ENCODE measurements around the gene NUDT3. TPM values are rescaled to one million over a fixed set of nuclear protein-coding genes. Genes with fewer than 3 reads are reported as not detected.

Gene NUDT3
- total and polyA plus RNA-seq, 4 experiments from 2014 or later, result 7.0 to 25.9 (median 18.0) TPM

- intact Hi-C loops (cut with micrococcal nuclease), result loop anchor here (5.0 kb wide), 1 partner anchor 68 kb away; the partner anchor contains the start of gene SMIM29
- Mint-ChIP-seq H3K27ac (peak overlapping the region in 3 of 7 donors; percentile 24 to 51 (median 30)), H3K9me3 (no peaks in the 10 kb centered on the region), H3K27me3 (no peaks in the 10 kb centered on the region), H3K4me3 (peak overlapping the region in 1 of 8 donors; percentile 66), H3K4me1 (peaks cover 28 to 57% (median 44%) of the 10 kb centered on the region in 4 donors), H3K36me3 (peaks cover 0 to 12% of the 10 kb centered on the region in 2 donors)
- CTCF ChIA-PET (ENCODE audit: partially characterized antibody), result interaction anchor here (1.5 kb wide), 1 partner anchor 151 kb away, joined by 6 read pairs; no protein-coding TSS in a partner anchor
- Histone ChIP-seq H3K4me3 (ENCODE audit: low read length in 2 of 2) (no peak overlapping the region), H3K27me3 (ENCODE audit: insufficient read depth, low read length) (no peaks in the 10 kb centered on the region), H3K27ac (ENCODE audit: low read depth, low read length) (no peak overlapping the region), H3K9me3 (ENCODE audit: control insufficient read depth in 1 of 2, low read length in 2 of 2) (no peaks in the 10 kb centered on the region), H3K4me1 (ENCODE audit: insufficient read depth, low read length) (peaks cover 35% of the 10 kb centered on the region), H3K36me3 (ENCODE audit: insufficient read depth, low read length) (no peaks in the 10 kb centered on the region)
- DNase-seq, result no peak
- POLR2A ChIA-PET (ENCODE audit: partially characterized antibody), result interaction anchor here (0.5 kb wide), 1 partner anchor 36 kb away, joined by 4 read pairs; no protein-coding TSS in a partner anchor
Measured at GRCh38 chr6:34315256-34315655, 77.2 kb downstream of the NUDT3 start.

GRCh38 chr6:34312259-34312658, 80.2 kb downstream of the NUDT3 start:
- DNase-seq, result no peak
- Mint-ChIP-seq H3K36me3 (peaks cover 0 to 13% of the 10 kb centered on the region in 2 donors), H3K27me3 (no peaks in the 10 kb centered on the region), H3K27ac (no peak overlapping the region), H3K4me3 (no peak overlapping the region), H3K4me1 (peaks cover 27 to 40% (median 31%) of the 10 kb centered on the region in 4 donors), H3K9me3 (no peaks in the 10 kb centered on the region)
- intact Hi-C loops (cut with micrococcal nuclease), result no loop called here
- Histone ChIP-seq H3K9me3 (ENCODE audit: control insufficient read depth in 1 of 2, low read length in 2 of 2) (no peaks in the 10 kb centered on the region), H3K27me3 (ENCODE audit: insufficient read depth, low read length) (no peaks in the 10 kb centered on the region), H3K4me1 (ENCODE audit: insufficient read depth, low read length) (peaks cover 28% of the 10 kb centered on the region), H3K4me3 (ENCODE audit: low read length in 2 of 2) (no peak overlapping the region), H3K36me3 (ENCODE audit: insufficient read depth, low read length) (no peaks in the 10 kb centered on the region), H3K27ac (ENCODE audit: low read depth, low read length) (no peak overlapping the region)
- ChIA-PET POLR2A (ENCODE audit: partially characterized antibody) (no interaction called here), CTCF (ENCODE audit: partially characterized antibody) (no interaction called here)

- DNase-seq, result no peak
- Mint-ChIP-seq H3K36me3 (peaks cover 0 to 13% of the 10 kb centered on the region in 2 donors), H3K27me3 (no peaks in the 10 kb centered on the region), H3K4me3 (no peak overlapping the region), H3K9me3 (no peaks in the 10 kb centered on the region), H3K27ac (no peak overlapping the region), H3K4me1 (peaks cover 13 to 26% (median 16%) of the 10 kb centered on the region in 4 donors)
- CTCF ChIA-PET (ENCODE audit: partially characterized antibody), result no interaction called here
- POLR2A ChIA-PET (ENCODE audit: partially characterized antibody), result no interaction called here
- Histone ChIP-seq H3K4me1 (ENCODE audit: insufficient read depth, low read length) (peaks cover 13% of the 10 kb centered on the region), H3K27me3 (ENCODE audit: insufficient read depth, low read length) (no peaks in the 10 kb centered on the region), H3K27ac (ENCODE audit: low read depth, low read length) (no peak overlapping the region), H3K36me3 (ENCODE audit: insufficient read depth, low read length) (no peaks in the 10 kb centered on the region), H3K4me3 (ENCODE audit: low read length in 2 of 2) (no peak overlapping the region), H3K9me3 (ENCODE audit: control insufficient read depth in 1 of 2, low read length in 2 of 2) (no peaks in the 10 kb centered on the region)
- intact Hi-C loops (cut with micrococcal nuclease), result no loop called here
Measured at GRCh38 chr6:34310817-34311216, 81.7 kb downstream of the NUDT3 start.

- Histone ChIP-seq H3K27me3 (ENCODE audit: insufficient read depth, low read length) (no peaks in the 10 kb centered on the region), H3K27ac (ENCODE audit: low read depth, low read length) (no peak overlapping the region), H3K4me1 (ENCODE audit: insufficient read depth, low read length) (no peaks in the 10 kb centered on the region), H3K4me3 (ENCODE audit: low read length in 2 of 2) (no peak overlapping the region), H3K36me3 (ENCODE audit: insufficient read depth, low read length) (no peaks in the 10 kb centered on the region), H3K9me3 (ENCODE audit: control insufficient read depth in 1 of 2, low read length in 2 of 2) (no peaks in the 10 kb centered on the region)
- peaks cover 5 to 14% (median 8%) of the 10 kb centered on the region in 4 donors for H3K4me1 Mint-ChIP-seq
- POLR2A ChIA-PET (ENCODE audit: partially characterized antibody), result no interaction called here
- H3K9me3 Mint-ChIP-seq, result no peaks in the 10 kb centered on the region
- no peak overlapping the region for H3K4me3 Mint-ChIP-seq
- no peak for DNase-seq
- no peaks in the 10 kb centered on the region for H3K27me3 Mint-ChIP-seq
- CTCF ChIA-PET (ENCODE audit: partially characterized antibody), result interaction anchor here (0.7 kb wide), 1 partner anchor 1513 kb away, joined by 4 read pairs; no protein-coding TSS in a partner anchor
- intact Hi-C loops (cut with micrococcal nuclease), result no loop called here
- no peak overlapping the region for H3K27ac Mint-ChIP-seq
- H3K36me3 Mint-ChIP-seq, result peaks cover 0 to 12% of the 10 kb centered on the region in 2 donors
Measured at GRCh38 chr6:34308483-34308882, 84.0 kb downstream of the NUDT3 start.

- ChIA-PET POLR2A (ENCODE audit: partially characterized antibody) (no interaction called here), CTCF (ENCODE audit: partially characterized antibody) (interaction anchor here (1.0 kb wide), 1 partner anchor 87 kb away, joined by 3 read pairs; no protein-coding TSS in a partner anchor)
- no peak overlapping the region for H3K27ac Mint-ChIP-seq
Measured at GRCh38 chr6:34305982-34306708, 86.3 kb downstream of the NUDT3 start.

GRCh38 chr6:34305497-34305896, 87.0 kb downstream of the NUDT3 start:
- Mint-ChIP-seq H3K4me3 (no peak overlapping the region), H3K4me1 (peaks cover 5 to 9% (median 6%) of the 10 kb centered on the region in 4 donors), H3K36me3 (peaks cover 2 to 4% of the 10 kb centered on the region in 2 donors), H3K27ac (no peak overlapping the region), H3K9me3 (no peaks in the 10 kb centered on the region), H3K27me3 (no peaks in the 10 kb centered on the region)
- CTCF ChIA-PET (ENCODE audit: partially characterized antibody), result interaction anchor here (1.0 kb wide), 2 partner anchors 16 to 88 kb away, joined by 3 read pairs; no protein-coding TSS in a partner anchor
- Histone ChIP-seq H3K36me3 (ENCODE audit: insufficient read depth, low read length) (no peaks in the 10 kb centered on the region), H3K27me3 (ENCODE audit: insufficient read depth, low read length) (no peaks in the 10 kb centered on the region), H3K9me3 (ENCODE audit: control insufficient read depth in 1 of 2, low read length in 2 of 2) (no peaks in the 10 kb centered on the region), H3K4me3 (ENCODE audit: low read length in 2 of 2) (no peak overlapping the region), H3K27ac (ENCODE audit: low read depth, low read length) (no peak overlapping the region), H3K4me1 (ENCODE audit: insufficient read depth, low read length) (no peaks in the 10 kb centered on the region)
- POLR2A ChIA-PET (ENCODE audit: partially characterized antibody), result no interaction called here
- intact Hi-C loops (cut with micrococcal nuclease), result no loop called here
- DNase-seq, result no peak

More at GRCh38 chr6:34305982-34306708, 86.3 kb downstream of the NUDT3 start:
- Mint-ChIP-seq H3K4me3 (no peak overlapping the region), H3K36me3 (peaks cover 2 to 4% of the 10 kb centered on the region in 2 donors), H3K9me3 (no peaks in the 10 kb centered on the region), H3K4me1 (peaks cover 5 to 13% (median 6%) of the 10 kb centered on the region in 4 donors), H3K27me3 (no peaks in the 10 kb centered on the region)
- Histone ChIP-seq H3K27ac (ENCODE audit: low read depth, low read length) (no peak overlapping the region), H3K36me3 (ENCODE audit: insufficient read depth, low read length) (no peaks in the 10 kb centered on the region), H3K27me3 (ENCODE audit: insufficient read depth, low read length) (no peaks in the 10 kb centered on the region), H3K4me1 (ENCODE audit: insufficient read depth, low read length) (no peaks in the 10 kb centered on the region), H3K4me3 (ENCODE audit: low read length in 2 of 2) (no peak overlapping the region), H3K9me3 (ENCODE audit: control insufficient read depth in 1 of 2, low read length in 2 of 2) (no peaks in the 10 kb centered on the region)
- intact Hi-C loops (cut with micrococcal nuclease), result no loop called here
- no peak for DNase-seq

- ChIA-PET CTCF (ENCODE audit: partially characterized antibody) (interaction anchor here (0.5 to 0.7 kb wide), 3 partner anchors 16 to 509 kb away, joined by 3 to 4 read pairs (median 4); no protein-coding TSS in a partner anchor), POLR2A (ENCODE audit: partially characterized antibody) (interaction anchor here (0.6 kb wide), 1 partner anchor 15 kb away, joined by 3 read pairs; no protein-coding TSS in a partner anchor)
- Mint-ChIP-seq H3K9me3 (no peaks in the 10 kb centered on the region), H3K4me1 (peaks cover 5 to 7% (median 6%) of the 10 kb centered on the region in 4 donors), H3K4me3 (no peak overlapping the region), H3K27ac (no peak overlapping the region), H3K27me3 (no peaks in the 10 kb centered on the region), H3K36me3 (peaks cover 2 to 4% of the 10 kb centered on the region in 2 donors)
- intact Hi-C loops (cut with micrococcal nuclease), result no loop called here
- Histone ChIP-seq H3K27me3 (ENCODE audit: insufficient read depth, low read length) (no peaks in the 10 kb centered on the region), H3K4me1 (ENCODE audit: insufficient read depth, low read length) (no peaks in the 10 kb centered on the region), H3K4me3 (ENCODE audit: low read length in 2 of 2) (no peak overlapping the region), H3K36me3 (ENCODE audit: insufficient read depth, low read length) (no peaks in the 10 kb centered on the region), H3K27ac (ENCODE audit: low read depth, low read length) (no peak overlapping the region), H3K9me3 (ENCODE audit: control insufficient read depth in 1 of 2, low read length in 2 of 2) (no peaks in the 10 kb centered on the region)
- no peak for DNase-seq
Measured at GRCh38 chr6:34304164-34304563, 88.3 kb downstream of the NUDT3 start.
